T-cell (primary cell): ENCODE measurements around the gene GH1. TPM values are rescaled to one million over a fixed set of nuclear protein-coding genes. Genes with fewer than 3 reads are reported as not detected.
"Not testable (repeated sequence)": the region's sequence is repeated elsewhere in the genome, so short reads cannot be mapped to it uniquely, and the experiment has no call there.

Source experiments
- ATAC-seq, 4 experiments: fragments of 200-7000 bp in 3 of 4; fragments of 150-1000 bp in 1 of 4; cut with Tn5 transposase; replicated peaks in 1 of 4; 1 replicate in 3 of 4; 2 replicates in 1 of 4; pipeline ENCODE4 v1.10.0; 2021; ENCODE audit warnings: moderate library complexity in 3 of 4, mild to moderate bottlenecking in 2 of 4, moderate number of reproducible peaks in 1 of 4
- CTCF ChIA-PET, 2 donors: fragments of 300-600 bp; sonication (Branson Sonifier 250); formaldehyde crosslinking; loops; one replicate each; lab custom pipeline; 2022; ENCODE audit warnings: antibody characterized with exemption in 2 of 2; lab: Charles Lee
- POLR2A ChIA-PET, 2 donors: fragments of 300-600 bp; sonication (Branson Sonifier 250); formaldehyde crosslinking; loops; one replicate each; lab custom pipeline; 2022; ENCODE audit warnings: antibody characterized with exemption in 2 of 2; lab: Charles Lee
- DNase-seq, 35 experiments: peaks; one replicate each; pipeline versions ENCODE4 v3.0.0 to v3.0.0-alpha.2; 2013 to 2023
- H3K27ac ChIP-seq: one replicate; pipeline ENCODE4 v1.5.1; 2013; ENCODE audit warnings: low read length
- H3K27me3 ChIP-seq, 2 experiments: replicated peaks in 1 of 2; 1 replicate in 1 of 2; 2 replicates in 1 of 2; pipeline versions ENCODE4 v1.6.1 to v1.7.0; 2013; ENCODE audit warnings: low read length in 1 of 2, mixed read lengths in 1 of 2; ENCODE audit not compliant: control insufficient read depth in 2 of 2, insufficient read depth in 2 of 2; ENCODE audit errors: extremely low read depth in 1 of 2
- H3K36me3 ChIP-seq, 2 donors: 1 replicate in 1 of 2; 2 replicates in 1 of 2; pipeline versions ENCODE4 v1.6.1 to v1.7.0; 2013; ENCODE audit warnings: low read length in 1 of 2; ENCODE audit not compliant: control insufficient read depth in 2 of 2, insufficient read depth in 1 of 2; ENCODE audit errors: extremely low read depth in 1 of 2
- H3K4me1 ChIP-seq, 2 experiments: 1 replicate in 1 of 2; 2 replicates in 1 of 2; pipeline versions ENCODE4 v1.6.1 to v1.7.0; 2013; ENCODE audit warnings: low read length in 2 of 2, mixed read lengths in 1 of 2; ENCODE audit not compliant: insufficient read depth in 2 of 2, control insufficient read depth in 1 of 2; ENCODE audit errors: extremely low read depth in 1 of 2
- H3K4me3 ChIP-seq, 2 donors: 1 replicate in 1 of 2; 2 replicates in 1 of 2; pipeline versions ENCODE4 v1.5.1 to v1.7.0; 2013; ENCODE audit warnings: mild to moderate bottlenecking in 2 of 2, low read length in 1 of 2, moderate library complexity in 1 of 2; ENCODE audit not compliant: control insufficient read depth in 1 of 2; ENCODE audit errors: extremely low read depth in 1 of 2
- H3K9me3 ChIP-seq: 2 replicates; pipeline ENCODE4 v1.7.0; 2013
- H3K27ac Mint-ChIP-seq, 2 donors: one replicate each; pipeline ENCODE4 v1.8.0; 2020 to 2021; ENCODE audit warnings: mild to moderate bottlenecking in 2 of 2, mixed read lengths in 2 of 2
- H3K27me3 Mint-ChIP-seq, 2 donors: one replicate each; pipeline ENCODE4 v1.8.0; 2021 to 2022; ENCODE audit warnings: mixed read lengths in 2 of 2
- H3K36me3 Mint-ChIP-seq: one replicate; pipeline ENCODE4 v1.8.0; 2021; ENCODE audit warnings: mixed read lengths
- H3K4me1 Mint-ChIP-seq, 3 donors: one replicate each; pipeline ENCODE4 v1.8.0; 2020 to 2022; ENCODE audit warnings: mixed read lengths in 3 of 3, mild to moderate bottlenecking in 1 of 3
- H3K4me3 Mint-ChIP-seq, 3 donors: one replicate each; pipeline ENCODE4 v1.8.0; 2020 to 2022; ENCODE audit warnings: mild to moderate bottlenecking in 3 of 3, mixed read lengths in 3 of 3, moderate library complexity in 3 of 3
- H3K9me3 Mint-ChIP-seq, 3 donors: one replicate each; pipeline ENCODE4 v1.8.0; 2020 to 2022; ENCODE audit warnings: mixed read lengths in 3 of 3
- WGBS: methylation state at CpG from one replicate; pipeline ENCODE4 v1.1.5; 2013; ENCODE audit warnings: missing lambda C conversion rate; ENCODE audit not compliant: insufficient coverage; 5-methylcytosine and 5-hydroxymethylcytosine counted together
- total RNA-seq, 35 experiments: library from RNA in 6 of 35; stranded (reverse) in 6 of 35; fragments of 120-200 nt in 1 of 35; gene quantifications; one replicate each; pipeline versions ENCODE4 v1.2.1 to v1.2.4 and lab custom pipeline; 2013 to 2026

The GH1 gene
- total RNA-seq, 5 donors from 2014 or later (not counting 1 experiment from before 2014, with no cell fraction given) = not detected

DNA sequence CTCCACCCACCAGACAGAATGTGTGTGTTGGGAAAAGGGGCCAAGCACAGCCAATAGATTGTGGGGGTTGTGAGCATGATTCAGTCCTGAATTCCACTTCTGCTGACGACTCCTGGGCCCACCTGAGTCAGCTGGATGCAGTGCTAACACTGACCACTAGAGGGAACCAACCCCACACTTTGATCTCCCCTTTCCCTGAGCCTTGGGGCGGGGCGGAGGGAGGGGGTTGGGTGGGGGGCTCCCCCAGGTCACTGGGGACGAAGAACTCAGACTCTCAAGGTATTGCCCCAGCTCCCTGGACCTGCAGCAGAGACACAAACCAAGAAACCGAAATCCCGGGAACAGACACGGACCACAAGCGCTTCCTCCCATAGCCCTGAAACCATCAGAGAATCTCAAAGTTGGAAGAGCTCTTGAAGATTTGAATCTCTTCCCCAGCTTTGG is 7.0 kb downstream of the GH1 start:
- no peak overlapping the region for H3K27ac Mint-ChIP-seq
- no peaks in the 10 kb centered on the region for H3K9me3 ChIP-seq
- ATAC-seq = peak; percentile 67 to 78 (median 73)
- WGBS = 90% methylated on average over 4 of the region's 8 CpGs
- H3K36me3 ChIP-seq = no peaks in the 10 kb centered on the region
- ChIA-PET CTCF (interaction anchor here (0.6 to 3.0 kb wide), 8 partner anchors 23 to 246 kb away, joined by 3 to 11 read pairs (median 3); no protein-coding TSS in a partner anchor), POLR2A (interaction anchor here in 1 of 2 donors (0.6 kb wide), 1 partner anchor 1571 kb away, joined by 3 read pairs; no protein-coding TSS in a partner anchor)
- no peak overlapping the region for H3K4me3 Mint-ChIP-seq
- no peak overlapping the region for H3K27ac ChIP-seq
- no peaks in the 10 kb centered on the region for H3K9me3 Mint-ChIP-seq
- peaks cover 0 to 3% of the 10 kb centered on the region in 2 donors for H3K27me3 Mint-ChIP-seq
- peaks cover 0 to 14% of the 10 kb centered on the region in 2 experiments for H3K27me3 ChIP-seq
- H3K4me1 ChIP-seq = peaks cover 0 to 4% of the 10 kb centered on the region in 2 experiments
- no peak overlapping the region for H3K4me3 ChIP-seq
- H3K36me3 Mint-ChIP-seq = no peaks in the 10 kb centered on the region
- peaks cover 0 to 5% (median 2%) of the 10 kb centered on the region in 3 donors for H3K4me1 Mint-ChIP-seq
- peak in 34 of 35 experiments; percentile 12 to 79 (median 50) for DNase-seq

DNA sequence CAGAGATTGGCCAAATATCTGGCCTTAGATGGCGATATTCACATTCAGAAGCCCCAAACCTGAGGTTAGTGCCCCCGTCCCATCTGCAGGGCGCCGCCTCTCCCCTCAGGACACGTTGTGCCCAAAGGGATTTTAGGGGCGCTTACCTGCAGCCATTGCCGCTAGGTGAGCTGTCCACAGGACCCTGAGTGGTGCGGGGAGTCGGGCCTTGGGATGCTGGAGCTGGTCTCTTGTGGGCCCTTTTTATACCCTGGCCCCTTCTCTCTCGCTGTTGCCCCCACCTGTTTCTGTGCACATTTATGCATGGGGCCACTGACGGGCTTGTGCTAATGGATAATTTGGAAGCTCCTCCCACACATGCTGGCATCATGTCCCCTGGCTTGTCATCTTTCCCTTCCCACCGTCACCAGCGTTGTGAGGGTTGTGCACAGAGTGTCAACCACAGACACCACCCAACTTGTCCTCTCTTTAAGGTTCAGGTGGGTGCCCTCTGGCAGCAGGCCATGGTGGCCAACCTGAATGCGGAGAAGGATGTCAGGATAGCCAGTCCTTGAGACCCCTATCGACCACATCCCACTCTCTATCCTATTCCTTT is 7.5 kb downstream of the GH1 start, which contains the start of gene CSHL1:
Gene CSHL1, minus strand, starts transcription at position 218 of the 595 bp plus-strand sequence. Its CDS starts 62 bp downstream, at position 156.
- POLR2A ChIA-PET = interaction anchor here in 1 of 2 donors (0.6 kb wide), 1 partner anchor 1571 kb away, joined by 3 read pairs; no protein-coding TSS in a partner anchor
- ATAC-seq (no peak), DNase-seq (no peak)
- H3K27ac ChIP-seq = no peak within 1 kb of the TSS
- CTCF ChIA-PET = interaction anchor here (0.6 to 3.0 kb wide), 5 partner anchors 8 to 247 kb away, joined by 3 to 11 read pairs (median 3); no protein-coding TSS in a partner anchor
- H3K9me3 ChIP-seq = no peaks in the 10 kb centered on the region
- no peaks in the 10 kb centered on the region for H3K36me3 ChIP-seq
- peaks cover 0 to 14% of the 10 kb centered on the region in 2 experiments for H3K27me3 ChIP-seq
- no peak within 1 kb of the TSS for H3K4me3 ChIP-seq
- Mint-ChIP-seq H3K36me3 (no peaks in the 10 kb centered on the region), H3K27me3 (peaks cover 0 to 3% of the 10 kb centered on the region in 2 donors), H3K4me3 (no peak within 1 kb of the TSS), H3K27ac (no peak within 1 kb of the TSS), H3K4me1 (peaks cover 0 to 5% (median 2%) of the 10 kb centered on the region in 3 donors), H3K9me3 (no peaks in the 10 kb centered on the region)
- WGBS = 82% methylated on average over 13 of the region's 15 CpGs
- peaks cover 0 to 4% of the 10 kb centered on the region in 2 experiments for H3K4me1 ChIP-seq

DNA sequence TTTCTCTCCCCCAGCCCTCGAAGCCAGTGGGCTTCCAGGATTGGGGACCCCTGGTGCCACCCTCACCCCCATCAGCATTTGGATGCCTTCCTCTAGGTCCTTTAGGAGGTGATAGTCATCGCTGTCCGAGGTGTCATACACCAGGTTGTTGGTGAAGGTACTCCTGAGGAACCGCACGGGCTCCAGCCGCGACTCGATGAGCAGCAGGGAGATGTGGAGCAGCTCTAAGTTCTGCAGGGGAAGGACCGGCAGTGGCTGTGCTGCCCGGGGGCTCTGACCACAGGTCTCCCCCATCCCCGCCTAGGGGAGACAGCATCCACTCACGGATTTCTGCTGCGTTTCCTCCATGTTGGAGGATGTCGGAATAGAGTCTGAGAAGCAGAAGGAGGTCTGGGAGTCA is 8.5 kb downstream of the GH1 start:
- H3K27ac Mint-ChIP-seq = no peak overlapping the region
- WGBS = 98% methylated on average over 8 of the region's 14 CpGs

DNA sequence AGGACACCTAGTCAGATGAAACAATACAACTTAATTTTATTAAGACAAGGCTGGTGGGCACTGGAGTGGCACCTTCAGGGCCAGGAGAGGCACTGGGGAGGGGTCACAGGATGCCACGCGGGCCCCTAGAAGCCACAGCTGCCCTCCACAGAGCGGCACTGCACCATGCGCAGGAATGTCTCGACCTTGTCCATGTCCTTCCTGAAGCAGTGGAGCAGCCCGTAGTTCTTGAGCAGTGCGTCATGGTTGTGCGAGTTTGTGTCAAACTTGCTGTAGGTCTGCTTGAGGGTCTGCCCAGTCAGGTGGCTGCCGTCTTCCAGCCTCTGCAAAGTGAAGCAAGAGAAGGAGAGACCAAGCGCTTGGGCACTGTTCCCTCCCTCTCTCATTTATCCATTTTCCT is 9.1 kb downstream of the GH1 start:
- H3K4me3 Mint-ChIP-seq, H3K9me3 ChIP-seq, DNase-seq, CTCF ChIA-PET, H3K27me3 Mint-ChIP-seq, H3K4me1 ChIP-seq, H3K4me3 ChIP-seq, H3K4me1 Mint-ChIP-seq, H3K36me3 ChIP-seq, H3K36me3 Mint-ChIP-seq, H3K27ac Mint-ChIP-seq, H3K9me3 Mint-ChIP-seq, ATAC-seq, H3K27ac ChIP-seq, POLR2A ChIA-PET: not testable (repeated sequence)
- H3K27me3 ChIP-seq = peaks cover 0 to 14% of the 10 kb centered on the region in 2 experiments
- 100% methylated on average over 3 of the region's 10 CpGs for WGBS

More for the DNA sequence above, 8.5 kb downstream of the GH1 start:
- peaks cover 0 to 4% of the 10 kb centered on the region in 2 experiments for H3K4me1 ChIP-seq
- ChIA-PET POLR2A (no interaction called here), CTCF (interaction anchor here in 1 of 2 donors (1.2 kb wide), 1 partner anchor 119 kb away, joined by 3 read pairs; no protein-coding TSS in a partner anchor)
- DNase-seq = no peak
- H3K27ac ChIP-seq = no peak overlapping the region
- no peaks in the 10 kb centered on the region for H3K9me3 Mint-ChIP-seq
- H3K4me3 Mint-ChIP-seq = no peak overlapping the region
- H3K36me3 Mint-ChIP-seq = no peaks in the 10 kb centered on the region
- no peak overlapping the region for H3K4me3 ChIP-seq
- peaks cover 0 to 3% of the 10 kb centered on the region in 2 donors for H3K27me3 Mint-ChIP-seq
- H3K36me3 ChIP-seq = no peaks in the 10 kb centered on the region
- peaks cover 0 to 5% (median 2%) of the 10 kb centered on the region in 3 donors for H3K4me1 Mint-ChIP-seq
- H3K9me3 ChIP-seq = no peaks in the 10 kb centered on the region
- H3K27me3 ChIP-seq = peaks cover 0 to 14% of the 10 kb centered on the region in 2 experiments
- no peak for ATAC-seq

DNA sequence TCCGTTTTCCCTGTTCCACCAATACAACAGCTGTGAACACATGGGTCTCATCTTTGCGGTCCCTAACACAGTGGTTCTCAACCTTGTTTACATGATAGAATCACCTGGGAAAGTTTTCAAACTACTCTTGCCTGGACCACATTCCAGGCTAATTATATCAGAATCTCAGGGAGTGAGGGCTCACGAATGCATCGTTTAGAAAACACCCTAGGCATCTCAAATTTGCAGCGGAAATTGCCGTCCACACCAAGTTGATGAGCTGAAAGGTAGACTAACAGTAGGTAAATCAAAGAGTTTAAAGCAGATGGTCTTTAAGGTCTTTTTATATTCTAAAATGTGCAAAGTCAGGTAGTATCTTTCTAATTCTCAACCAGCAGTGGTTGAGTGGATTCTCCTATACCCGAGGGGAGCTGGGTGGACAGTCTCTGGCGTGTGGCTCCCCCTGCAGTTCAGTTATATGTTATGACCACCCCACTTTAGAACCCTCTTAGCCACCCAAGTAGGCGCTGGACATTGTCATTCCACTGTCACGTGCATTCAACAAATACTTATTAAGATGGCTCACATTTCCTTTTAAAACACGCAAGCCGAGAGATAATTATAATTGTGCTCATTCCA is 11.4 kb downstream of the GH1 start:
- H3K9me3 ChIP-seq, POLR2A ChIA-PET, H3K27ac Mint-ChIP-seq, H3K4me1 Mint-ChIP-seq, H3K4me3 Mint-ChIP-seq, H3K9me3 Mint-ChIP-seq, H3K36me3 ChIP-seq, H3K27me3 Mint-ChIP-seq, H3K4me1 ChIP-seq, H3K36me3 Mint-ChIP-seq, H3K27ac ChIP-seq, H3K4me3 ChIP-seq: not testable (repeated sequence)
- 97% methylated on average over 5 of the region's 12 CpGs for WGBS
- peaks cover 0 to 19% of the 10 kb centered on the region in 2 experiments for H3K27me3 ChIP-seq
- peak in 1 of 4 experiments; percentile 47 for ATAC-seq
- CTCF ChIA-PET = interaction anchor here in 1 of 2 donors (0.6 kb wide), 1 partner anchor 1329 kb away, joined by 3 read pairs; no protein-coding TSS in a partner anchor
- peak in 2 of 35 experiments; percentile 13 to 21 for DNase-seq

DNA sequence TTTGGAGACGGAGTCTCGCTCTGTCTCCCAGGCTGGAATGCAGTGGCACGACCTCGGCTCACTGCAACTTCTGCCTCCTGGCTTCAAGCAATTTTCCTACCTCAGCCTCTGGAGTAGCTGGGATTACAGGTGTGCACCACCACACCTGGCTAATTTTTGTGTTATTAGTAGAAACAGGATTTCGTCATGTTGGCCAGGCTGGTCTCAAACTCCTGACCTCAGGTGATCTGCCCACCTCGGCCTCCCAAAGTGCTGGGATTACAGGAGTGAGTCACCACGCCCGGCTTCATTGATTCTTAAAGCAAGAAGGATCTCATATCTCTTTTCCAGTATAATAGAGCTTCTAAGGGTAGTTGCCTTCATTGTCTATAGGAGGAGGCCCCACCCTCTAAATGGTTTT is 13.8 kb downstream of the GH1 start:
- not testable (repeated sequence) for H3K36me3 ChIP-seq, ATAC-seq, H3K9me3 Mint-ChIP-seq, H3K4me3 Mint-ChIP-seq, H3K4me1 ChIP-seq, H3K27me3 ChIP-seq, H3K27ac Mint-ChIP-seq, H3K4me1 Mint-ChIP-seq, H3K27ac ChIP-seq, H3K4me3 ChIP-seq, H3K36me3 Mint-ChIP-seq, DNase-seq, H3K9me3 ChIP-seq, H3K27me3 Mint-ChIP-seq
- CTCF ChIA-PET = interaction anchor here (0.5 to 1.7 kb wide), 5 partner anchors 121 to 564 kb away, joined by 3 to 10 read pairs (median 4); no protein-coding TSS in a partner anchor
- POLR2A ChIA-PET = interaction anchor here in 1 of 2 donors (0.6 to 0.7 kb wide), 2 partner anchors 229 to 240 kb away, joined by 3 to 6 read pairs; no protein-coding TSS in a partner anchor
- 86% methylated on average over 1 of the region's 8 CpGs for WGBS
